Measurements from ENCODE around the gene FOXD2.

GRCh38 chr1:47442202-47442601 lies 4.4 kb downstream of the FOXD2 start:
- TF ChIP-seq EP300 (IDR thresholded peaks at IDR 0.05) (no peak), MAFK (IDR thresholded peaks at IDR 0.05; ENCODE audit: partially characterized antibody) (no peak), CTCF (IDR thresholded peaks at IDR 0.05) (no peak), ZC3H11A (IDR thresholded peaks at IDR 0.05) (no peak), RFX5 (IDR thresholded peaks at IDR 0.05) (no peak), MYC (IDR thresholded peaks at IDR 0.05; ENCODE audit: borderline replicate concordance, low read length) (no peak), HEYL (CRISPR knock-in tag; IDR thresholded peaks at IDR 0.05) (no peak), POLR2A (IDR thresholded peaks at IDR 0.05; ENCODE audit: low read length) (no peak), JUN (IDR thresholded peaks at IDR 0.05) (no peak), SREBF2 (IDR thresholded peaks at IDR 0.05) (no peak), REST (IDR thresholded peaks at IDR 0.05) (no peak), GATA3 (IDR thresholded peaks at IDR 0.05; ENCODE audit: borderline replicate concordance) (no peak), FOSL2 (IDR thresholded peaks at IDR 0.05) (no peak), FOSL2 (CRISPR knock-in tag; IDR thresholded peaks at IDR 0.05) (no peak)
- TF ChIP-seq, protein P1, sequence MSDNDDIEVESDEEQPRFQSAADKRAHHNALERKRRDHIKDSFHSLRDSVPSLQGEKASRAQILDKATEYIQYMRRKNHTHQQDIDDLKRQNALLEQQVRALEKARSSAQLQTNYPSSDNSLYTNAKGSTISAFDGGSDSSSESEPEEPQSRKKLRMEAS (IDR thresholded peaks at IDR 0.05), result no peak

Measured in A549 (cell line).